ENCODE data around the gene SUMF2. TPM values are rescaled to one million over a fixed set of nuclear protein-coding genes. Genes with fewer than 3 reads are reported as not detected.

SUMF2 gene
- total RNA-seq, 1 experiment from 2014 or later: 89.2 TPM

GRCh38 chr7:56078196-56078595, 14.1 kb downstream of the SUMF2 start:
- H3K36me3 Mint-ChIP-seq (ENCODE audit: insufficient read depth in 1 of 3, low read depth in 3 of 3): peaks cover 24 to 54% (median 44%) of the 10 kb centered on the region in 3 experiments; a peak in 6 of 7 replicates
- H3K27me3 Mint-ChIP-seq (ENCODE audit: low read depth): no peaks in the 10 kb centered on the region
- H3K27me3 ChIP-seq (ENCODE audit: insufficient read depth, low read length): no peaks in the 10 kb centered on the region
- H3K18ac ChIP-seq (ENCODE audit: insufficient read length, low read depth, low read length): no peak overlapping the region
- H3K9me3 ChIP-seq (ENCODE audit: control insufficient read depth, low read depth, low read length): no peaks in the 10 kb centered on the region
- no peak overlapping the region for H3K56ac ChIP-seq (ENCODE audit: insufficient read length, low read depth, low read length)
- no peaks in the 10 kb centered on the region for H3K79me2 ChIP-seq (ENCODE audit: insufficient read depth, low read length)
- H3K9ac ChIP-seq (ENCODE audit: extremely low read depth, insufficient read length, low read length): no peak overlapping the region
- no peaks in the 10 kb centered on the region for H3K23me2 ChIP-seq (ENCODE audit: insufficient read length, low read depth, low read length, poor library complexity, severe bottlenecking)
- no peak overlapping the region for H2BK120ac ChIP-seq (ENCODE audit: low read depth, low read length, poor library complexity, severe bottlenecking)
- no peak overlapping the region for H2BK5ac ChIP-seq (ENCODE audit: insufficient read length, low read length)
- H3K4me2 ChIP-seq (ENCODE audit: insufficient read depth, insufficient read length, low read length): no peak overlapping the region
- H3K4me1 ChIP-seq (ENCODE audit: insufficient read depth, low read length): no peaks in the 10 kb centered on the region
- no peak for TF ChIP-seq CTCF (conservative IDR thresholded peaks at IDR 0.05)
- H4K5ac ChIP-seq (ENCODE audit: insufficient read length, low read depth, low read length): no peak overlapping the region
- H3K27ac ChIP-seq (ENCODE audit: insufficient read length, low read depth, low read length): no peak overlapping the region
- H3K79me1 ChIP-seq (ENCODE audit: insufficient read depth, low read depth, low read length, poor library complexity, severe bottlenecking): peaks cover 2% of the 10 kb centered on the region
- H3K14ac ChIP-seq (ENCODE audit: insufficient read depth, low read length): no peak overlapping the region
- no peaks in the 10 kb centered on the region; a peak in 1 of 5 replicates for H3K9me3 Mint-ChIP-seq
- H2BK20ac ChIP-seq (ENCODE audit: low read depth, low read length, poor library complexity, severe bottlenecking): no peak overlapping the region
- H4K8ac ChIP-seq (replicated peaks; ENCODE audit: insufficient read length, low read depth, low read length): no peak overlapping the region
- H3K23ac ChIP-seq (ENCODE audit: insufficient read length, low read depth, low read length): no peak overlapping the region
- no peak overlapping the region for H2AK5ac ChIP-seq (ENCODE audit: insufficient read length, low read length)
- no CpG with 5 or more reads among the region's 16 CpGs for WGBS (ENCODE audit: extremely low coverage, insufficient read length, low lambda C conversion rate)
- no peak overlapping the region for H3K4me3 Mint-ChIP-seq
- no peak overlapping the region for H2BK15ac ChIP-seq (ENCODE audit: low read depth, low read length)
- DNase-seq: no peak
- peaks cover 3% of the 10 kb centered on the region in 2 experiments for H3K4me1 Mint-ChIP-seq
- H3T11ph ChIP-seq (ENCODE audit: low read length): no peak overlapping the region
- no peaks in the 10 kb centered on the region for H4K20me1 ChIP-seq (ENCODE audit: control insufficient read depth, insufficient read depth, insufficient read length)
- no peak overlapping the region for H3K27ac Mint-ChIP-seq
- no peak overlapping the region for H2BK12ac ChIP-seq (ENCODE audit: insufficient read length, low read depth, low read length)
- no peak overlapping the region for H4K91ac ChIP-seq (ENCODE audit: insufficient read length, low read depth, low read length)
- no peak overlapping the region for H2AFZ ChIP-seq (ENCODE audit: low read length)
- H3K4ac ChIP-seq (ENCODE audit: low read depth, low read length): no peak overlapping the region

Measured in H9 (cell line).